K562 treated with DMSO at 1 percent for 12 hours (cell line): Measurements from ENCODE around the gene ARMC6. TPM values are rescaled to one million over a fixed set of nuclear protein-coding genes. Genes with fewer than 3 reads are reported as not detected.

Source experiments
- total RNA-seq: library from RNA; unstranded; fragments of 300-600 nt; gene quantifications from 2 replicates; pipeline ENCODE4 v1.2.3, GENCODE V29; 2022; ENCODE audit not compliant: insufficient read depth

Gene ARMC6
- total RNA-seq, result 28.6 and 29.5 TPM in 2 replicates

DNA sequence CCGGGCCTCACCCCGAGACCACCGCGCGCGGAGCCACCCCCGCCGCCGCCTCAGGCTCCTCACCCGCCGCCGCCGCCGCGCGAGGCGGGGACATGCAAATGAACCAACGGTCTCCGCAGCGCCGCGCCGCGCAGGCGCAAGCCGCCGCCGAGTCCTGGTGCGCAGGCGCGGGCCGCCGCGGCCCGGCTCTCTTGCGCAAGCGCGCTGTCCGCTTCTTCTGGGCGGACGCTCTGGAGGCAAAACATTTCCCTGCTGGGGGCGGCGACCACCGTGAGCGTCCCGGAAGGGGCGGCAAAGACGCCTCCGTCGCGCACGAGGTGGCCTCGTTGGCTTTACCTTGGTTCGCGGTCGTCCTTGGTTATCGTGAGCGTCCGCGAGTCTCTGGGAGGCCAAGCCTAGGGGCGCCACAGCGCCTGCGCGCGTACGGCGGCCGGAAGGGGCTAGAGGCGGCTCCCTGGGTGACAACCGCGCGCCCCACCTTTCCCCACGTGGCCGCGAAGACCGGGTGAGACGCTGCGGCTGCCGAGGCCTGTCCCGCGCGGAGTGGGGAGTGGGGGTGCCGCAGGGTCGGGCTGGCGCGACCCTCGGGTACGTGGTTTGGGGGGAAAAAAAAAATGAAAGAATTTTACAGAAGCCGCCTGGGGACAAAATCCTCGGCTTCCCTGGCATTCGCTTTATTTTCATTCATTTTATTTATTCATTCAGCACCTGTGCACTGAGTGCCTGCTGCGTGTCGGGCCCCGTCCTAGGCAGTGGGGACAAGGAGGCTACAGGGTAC is at the start of gene ARMC6, which contains the start of gene SUGP2:
Gene ARMC6 (plus strand): TSS at position 178 of the 778 bp plus-strand sequence. CDS start 607 bp downstream, outside the sequence.
Gene SUGP2 (minus strand): TSS at position 92 of the 778 bp plus-strand sequence. CDS start 2,446 bp downstream, outside the sequence.

DNA sequence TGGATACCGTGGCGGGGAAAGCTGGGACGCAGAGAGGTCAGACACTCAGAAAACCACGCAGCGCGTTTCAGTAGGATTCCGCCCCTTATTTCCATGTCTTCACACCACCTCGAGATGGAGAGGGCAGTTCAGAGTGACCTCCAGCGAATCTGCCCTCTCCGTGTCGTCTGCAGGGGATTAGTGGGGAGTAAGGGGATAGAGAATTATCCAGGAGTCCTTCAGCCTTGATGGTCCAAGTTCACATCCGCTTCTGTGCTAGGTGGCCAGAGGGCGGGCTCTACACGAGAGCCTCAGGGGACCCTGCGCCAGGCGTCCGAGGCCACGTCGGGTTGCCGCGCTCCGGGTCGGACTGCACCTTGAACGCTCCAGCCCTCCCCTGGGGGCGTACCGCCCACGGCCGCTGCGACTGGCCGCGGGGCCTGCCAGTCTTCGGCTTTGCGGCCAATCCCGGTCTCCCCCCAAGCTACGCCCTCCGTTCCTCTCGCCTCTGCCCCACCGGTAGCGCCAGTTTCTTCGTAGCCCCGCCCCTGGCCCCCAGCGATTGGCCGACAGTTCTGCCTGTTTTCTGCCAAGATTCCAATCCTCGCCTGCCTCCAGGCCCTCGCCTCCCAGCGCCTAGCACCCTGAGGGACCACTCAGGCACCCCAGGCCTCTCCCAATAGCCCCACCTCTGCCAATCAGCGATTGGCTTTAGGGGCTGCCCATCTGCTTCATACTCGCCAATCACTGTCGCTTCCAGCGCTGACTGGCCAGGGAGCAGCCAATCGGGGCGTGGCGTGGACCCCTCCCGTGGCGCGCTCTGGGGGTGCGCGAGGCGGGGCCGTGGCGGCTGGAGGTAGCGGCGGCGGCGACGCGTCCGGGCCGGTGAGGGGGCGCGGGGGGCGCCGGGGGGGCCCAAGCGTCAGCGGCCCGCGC is 30.0 kb downstream of the ARMC6 start, which contains the start of gene SLC25A42:
Gene SLC25A42 (plus strand): TSS at position 812 of the 915 bp plus-strand sequence. CDS start 32,131 bp downstream, outside the sequence.

Other genes starting within 250 kb of the ARMC6 start
- not detected in 2 replicates for gene COMP, start 242.3 kb upstream of the ARMC6 start, total RNA-seq
- gene UPF1, start 201.6 kb upstream of the ARMC6 start, total RNA-seq, result 43.6 and 72.0 TPM in 2 replicates
- 0.48 TPM in 2 replicates for gene CERS1, start 137.4 kb upstream of the ARMC6 start, total RNA-seq
- 371 and 510 TPM in 2 replicates for gene COPE, start 114.2 kb upstream of the ARMC6 start, total RNA-seq
- 66.8 and 82.9 TPM in 2 replicates for gene DDX49, start 113.9 kb upstream of the ARMC6 start, total RNA-seq
- 7.5 and 8.3 TPM in 2 replicates for gene HOMER3, start 92.4 kb upstream of the ARMC6 start, total RNA-seq
- 39.5 and 84.6 TPM in 2 replicates for gene SUGP2, start 86 bp upstream of the ARMC6 start, total RNA-seq
- gene SLC25A42, start 30.4 kb downstream of the ARMC6 start, total RNA-seq, result 26.2 and 34.5 TPM in 2 replicates
- 36.8 and 38.4 TPM in 2 replicates for gene TMEM161A, start 104.9 kb downstream of the ARMC6 start, total RNA-seq
- 9.1 and 10.9 TPM in 2 replicates for gene MEF2B, start 136.7 kb downstream of the ARMC6 start, total RNA-seq
- gene BORCS8, start 158.5 kb downstream of the ARMC6 start, total RNA-seq, result 15.5 and 20.7 TPM in 2 replicates
- 146 and 218 TPM in 2 replicates for gene RFXANK, start 158.7 kb downstream of the ARMC6 start, total RNA-seq
- 14.4 and 16.8 TPM in 2 replicates for gene NR2C2AP, start 169.8 kb downstream of the ARMC6 start, total RNA-seq
- not detected in 2 replicates for gene NCAN, start 178.4 kb downstream of the ARMC6 start, total RNA-seq
- not detected in 2 replicates for gene TM6SF2, start 239.7 kb downstream of the ARMC6 start, total RNA-seq